Naive thymus-derived CD4-positive, alpha-beta T cell (primary cell): ENCODE data around the gene EMX2. TPM values are rescaled to one million over a fixed set of nuclear protein-coding genes. Genes with fewer than 3 reads are reported as not detected.

ENCODE experiments used
- ATAC-seq: fragments of 150-1000 bp; cut with Tn5 transposase; 2 replicates; pipeline ENCODE4 v1.10.0; 2021; ENCODE audit warnings: mild to moderate bottlenecking, moderate library complexity
- CTCF ChIA-PET: fragments of 350-600 bp; sonication (Branson Sonifier 250); formaldehyde crosslinking; loops from one replicate; lab custom pipeline; 2021; ENCODE audit warnings: antibody characterized with exemption; lab: Charles Lee
- POLR2A ChIA-PET: fragments of 350-600 bp; sonication (Branson Sonifier 250); formaldehyde crosslinking; loops from one replicate; lab custom pipeline; 2021; ENCODE audit warnings: antibody characterized with exemption, inconsistent platforms; lab: Charles Lee
- DNase-seq, 9 donors: peaks; one replicate each; pipeline versions ENCODE4 v3.0.0 to v3.0.0-alpha.2; 2020 to 2022; ENCODE audit warnings: mixed read lengths in 1 of 9
- H3K27ac ChIP-seq: one replicate; pipeline ENCODE4 v1.7.0; 2013; ENCODE audit warnings: mild to moderate bottlenecking, low read depth, low read length, moderate library complexity
- H3K27me3 ChIP-seq, 2 donors: one replicate each; pipeline ENCODE4 v1.7.0; 2013; ENCODE audit warnings: low read length in 2 of 2, mild to moderate bottlenecking in 2 of 2, moderate library complexity in 2 of 2; ENCODE audit not compliant: control insufficient read depth in 2 of 2, insufficient read depth in 2 of 2
- H3K36me3 ChIP-seq, 3 experiments: 1 replicate in 2 of 3; 2 replicates in 1 of 3; pipeline ENCODE4 v1.7.0; 2013; ENCODE audit warnings: low read length in 3 of 3, mild to moderate bottlenecking in 3 of 3, moderate library complexity in 1 of 3; ENCODE audit not compliant: insufficient read depth in 3 of 3, control insufficient read depth in 2 of 3
- H3K4me1 ChIP-seq, 2 donors: one replicate each; pipeline ENCODE4 v1.7.0; 2013; ENCODE audit warnings: low read length in 2 of 2, mild to moderate bottlenecking in 2 of 2, moderate library complexity in 1 of 2; ENCODE audit not compliant: control insufficient read depth in 2 of 2, insufficient read depth in 2 of 2
- H3K4me3 ChIP-seq: 2 replicates; pipeline ENCODE4 v1.7.0; 2013; ENCODE audit warnings: mild to moderate bottlenecking, low read length
- H3K9me3 ChIP-seq, 3 experiments: 1 replicate in 2 of 3; 2 replicates in 1 of 3; pipeline ENCODE4 v1.7.0; 2013; ENCODE audit warnings: low read length in 3 of 3; ENCODE audit not compliant: control insufficient read depth in 2 of 3
- H3K27ac Mint-ChIP-seq, 9 donors: one replicate each; pipeline ENCODE4 v1.8.0; 2020 to 2022; ENCODE audit warnings: mixed read lengths in 9 of 9, mild to moderate bottlenecking in 8 of 9, moderate library complexity in 5 of 9, inconsistent platforms in 2 of 9
- H3K27me3 Mint-ChIP-seq, 5 donors: one replicate each; pipeline ENCODE4 v1.8.0; 2021 to 2022; ENCODE audit warnings: mixed read lengths in 5 of 5, mild to moderate bottlenecking in 1 of 5
- H3K36me3 Mint-ChIP-seq, 5 donors: one replicate each; pipeline ENCODE4 v1.8.0; 2020 to 2022; ENCODE audit warnings: mixed read lengths in 5 of 5, mild to moderate bottlenecking in 3 of 5, inconsistent platforms in 1 of 5
- H3K4me1 Mint-ChIP-seq, 7 donors: one replicate each; pipeline ENCODE4 v1.8.0; 2020 to 2022; ENCODE audit warnings: mixed read lengths in 7 of 7, mild to moderate bottlenecking in 3 of 7, inconsistent platforms in 1 of 7
- H3K4me3 Mint-ChIP-seq, 10 donors: one replicate each; pipeline ENCODE4 v1.8.0; 2020 to 2022; ENCODE audit warnings: mild to moderate bottlenecking in 10 of 10, mixed read lengths in 10 of 10, moderate library complexity in 6 of 10, inconsistent platforms in 2 of 10
- H3K9me3 Mint-ChIP-seq, 11 donors: one replicate each; pipeline ENCODE4 v1.8.0; 2020 to 2022; ENCODE audit warnings: mixed read lengths in 11 of 11, mild to moderate bottlenecking in 4 of 11, inconsistent platforms in 1 of 11, moderate library complexity in 1 of 11
- intact Hi-C, 2 donors: fragments of 100-400 bp; cut with micrococcal nuclease; formaldehyde crosslinking; loops; one replicate each; pipeline ENCODE4 v1.15.1; 2023
- polyA plus RNA-seq, 2 donors: library from polyadenylated mRNA; unstranded; fragments of 300-500 nt; fragmentation: Illumina TruSeq; gene quantifications; one replicate each; pipeline ENCODE4 v1.2.3, GENCODE V29; 2021
- total RNA-seq, 6 experiments: library from RNA in 5 of 6; stranded (reverse) in 5 of 6; gene quantifications; 1 replicate in 5 of 6; 2 replicates in 1 of 6; pipeline ENCODE4 v1.2.3 and lab custom pipeline; 2021 to 2026

Gene EMX2
- total and polyA plus RNA-seq, 7 experiments from 2014 or later: not detected

DNA sequence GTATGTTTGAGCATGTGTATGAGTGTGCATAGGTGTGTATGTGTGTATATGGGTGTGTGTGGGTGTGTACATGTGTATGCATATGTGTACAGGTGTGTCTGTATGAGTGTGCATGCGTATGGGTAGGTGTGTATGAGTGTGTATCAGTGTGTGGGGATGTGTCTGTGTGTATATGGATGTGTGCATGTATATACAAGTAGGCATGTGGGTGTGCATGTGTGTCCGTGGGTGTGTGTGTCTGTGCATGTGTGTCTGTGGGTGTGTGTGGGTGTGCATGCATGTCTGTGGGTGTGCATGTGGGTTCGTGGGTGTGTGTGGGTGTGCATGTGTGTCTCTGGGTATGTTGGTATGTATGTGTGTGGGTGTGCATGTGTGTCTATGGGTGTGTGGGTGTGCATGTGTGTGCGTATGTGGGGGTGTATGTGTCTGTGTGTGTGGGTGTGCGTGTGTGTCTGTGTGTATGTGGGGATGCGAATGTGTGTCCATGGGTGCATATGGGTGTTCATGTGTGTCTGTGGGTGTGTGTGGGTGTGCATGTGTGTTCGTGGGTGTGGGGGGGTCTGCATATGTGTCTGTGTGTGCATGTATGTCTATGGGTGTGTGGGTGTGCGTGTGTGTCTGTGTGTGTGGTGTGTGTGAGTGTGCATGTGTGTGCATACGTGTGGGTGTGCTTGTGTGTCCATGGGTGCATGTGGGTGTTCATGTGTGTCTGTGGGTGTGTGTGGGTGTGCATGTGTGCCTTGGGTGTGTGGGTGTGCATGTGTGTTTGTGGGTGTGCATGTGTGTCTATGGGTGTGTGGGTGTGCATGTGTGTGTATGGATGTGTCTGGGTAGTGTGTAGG, 20.6 kb downstream of the EMX2 start:
- H3K4me1 ChIP-seq: no peaks in the 10 kb centered on the region
- intact Hi-C loops: no loop called here
- H3K4me1 Mint-ChIP-seq: no peaks in the 10 kb centered on the region
- ATAC-seq (peak; percentile 13), DNase-seq (no peak)
- H3K27ac Mint-ChIP-seq: no peak overlapping the region
- no peak overlapping the region for H3K4me3 Mint-ChIP-seq
- POLR2A ChIA-PET: no interaction called here
- no peaks in the 10 kb centered on the region for H3K36me3 ChIP-seq
- peaks cover 0 to 34% (median 22%) of the 10 kb centered on the region in 5 donors for H3K27me3 Mint-ChIP-seq
- no peaks in the 10 kb centered on the region for H3K9me3 ChIP-seq
- H3K36me3 Mint-ChIP-seq: no peaks in the 10 kb centered on the region
- CTCF ChIA-PET: no interaction called here
- no peak overlapping the region for H3K27ac ChIP-seq
- no peaks in the 10 kb centered on the region for H3K9me3 Mint-ChIP-seq
- no peaks in the 10 kb centered on the region for H3K27me3 ChIP-seq
- no peak overlapping the region for H3K4me3 ChIP-seq

DNA sequence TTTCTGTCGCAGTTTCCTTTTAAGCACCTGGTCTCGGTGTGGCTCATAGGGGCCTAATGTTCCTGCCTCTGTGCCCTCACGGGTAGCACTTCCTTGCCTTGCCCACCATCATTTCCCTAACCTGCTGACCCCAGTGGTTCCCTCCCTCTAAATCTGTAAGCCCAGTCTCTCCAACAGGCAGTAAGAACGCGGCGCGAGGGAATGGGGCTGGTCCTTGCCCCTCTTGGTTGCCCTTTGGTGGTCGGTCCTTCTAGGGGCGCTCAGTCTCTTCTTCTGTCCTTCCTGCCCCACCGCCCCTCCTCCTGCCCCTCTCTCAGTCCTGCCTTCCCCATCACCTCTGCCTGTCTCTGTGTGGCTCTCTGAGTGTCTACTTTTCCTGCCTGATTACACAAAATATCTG, 21.2 kb downstream of the EMX2 start:
- no peak for DNase-seq
- Histone ChIP-seq H3K27ac (no peak overlapping the region), H3K36me3 (no peaks in the 10 kb centered on the region), H3K9me3 (no peaks in the 10 kb centered on the region), H3K4me1 (no peaks in the 10 kb centered on the region), H3K4me3 (no peak overlapping the region), H3K27me3 (no peaks in the 10 kb centered on the region)
- Mint-ChIP-seq H3K9me3 (no peaks in the 10 kb centered on the region), H3K4me1 (no peaks in the 10 kb centered on the region), H3K27ac (no peak overlapping the region), H3K36me3 (no peaks in the 10 kb centered on the region), H3K4me3 (no peak overlapping the region), H3K27me3 (peaks cover 0 to 34% (median 17%) of the 10 kb centered on the region in 5 donors)
- intact Hi-C loops: no loop called here
- CTCF ChIA-PET: no interaction called here
- ATAC-seq: no peak
- POLR2A ChIA-PET: no interaction called here

DNA sequence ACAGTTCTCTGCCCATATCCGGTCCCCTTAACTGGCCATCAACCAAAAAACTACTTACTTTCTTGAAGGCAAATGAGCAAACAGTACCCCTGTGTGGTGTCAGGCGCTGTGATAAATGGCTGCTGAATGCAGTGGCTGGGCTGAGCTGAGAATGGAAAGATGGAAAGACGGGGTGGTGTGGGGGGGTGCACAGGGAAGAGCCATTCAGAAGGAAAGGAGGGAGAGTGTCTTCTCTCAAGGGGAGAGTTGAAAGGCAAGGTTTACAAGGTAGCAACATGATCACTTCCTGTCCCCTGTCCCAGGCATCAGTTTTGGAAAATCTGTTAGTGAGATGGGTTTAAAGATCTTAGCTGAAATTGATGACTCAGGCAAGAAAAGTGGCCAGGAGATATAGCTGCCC, 22.5 kb downstream of the EMX2 start:
- intact Hi-C loops: no loop called here
- CTCF ChIA-PET: no interaction called here
- no peak overlapping the region for H3K27ac Mint-ChIP-seq

DNA sequence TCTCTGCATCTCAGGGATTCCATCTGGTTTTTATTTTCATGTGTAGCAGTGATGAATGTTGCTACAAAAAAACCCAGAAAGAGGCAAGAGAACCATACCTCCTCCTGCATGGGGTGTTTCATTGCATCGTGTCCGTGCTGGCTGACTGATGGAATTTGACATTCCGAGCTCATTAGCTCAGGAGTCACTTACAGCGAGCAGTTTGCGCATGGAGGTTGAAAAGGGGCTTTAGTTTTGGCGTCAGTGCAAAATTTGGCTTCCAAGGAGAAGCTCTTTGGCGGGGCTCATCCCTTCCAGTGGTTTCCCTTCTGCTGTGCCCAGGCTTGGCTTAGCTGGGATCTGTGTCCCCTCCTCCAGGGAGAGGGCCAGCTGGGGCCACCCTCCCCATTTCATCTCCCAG, 25.8 kb downstream of the EMX2 start:
- Mint-ChIP-seq H3K4me3 (no peak overlapping the region), H3K27ac (no peak overlapping the region), H3K9me3 (peaks cover 0 to 5% (median 0%) of the 10 kb centered on the region in 11 donors), H3K27me3 (peaks cover 0 to 60% (median 35%) of the 10 kb centered on the region in 5 donors), H3K4me1 (peaks cover 0 to 2% (median 0%) of the 10 kb centered on the region in 7 donors), H3K36me3 (no peaks in the 10 kb centered on the region)
- Histone ChIP-seq H3K4me1 (no peaks in the 10 kb centered on the region), H3K27ac (no peak overlapping the region), H3K9me3 (no peaks in the 10 kb centered on the region), H3K27me3 (no peaks in the 10 kb centered on the region), H3K4me3 (no peak overlapping the region), H3K36me3 (no peaks in the 10 kb centered on the region)
- ATAC-seq (no peak), DNase-seq (no peak)
- CTCF ChIA-PET: no interaction called here
- intact Hi-C loops: no loop called here
- POLR2A ChIA-PET: no interaction called here

More for the DNA sequence above, 22.5 kb downstream of the EMX2 start:
- Histone ChIP-seq H3K27me3 (no peaks in the 10 kb centered on the region), H3K4me1 (no peaks in the 10 kb centered on the region), H3K4me3 (no peak overlapping the region), H3K9me3 (no peaks in the 10 kb centered on the region), H3K36me3 (no peaks in the 10 kb centered on the region), H3K27ac (no peak overlapping the region)
- Mint-ChIP-seq H3K36me3 (no peaks in the 10 kb centered on the region), H3K4me1 (peaks cover 0 to 2% (median 0%) of the 10 kb centered on the region in 7 donors), H3K9me3 (no peaks in the 10 kb centered on the region), H3K4me3 (no peak overlapping the region), H3K27me3 (peaks cover 0 to 38% (median 15%) of the 10 kb centered on the region in 5 donors)
- DNase-seq: no peak
- POLR2A ChIA-PET: no interaction called here
- no peak for ATAC-seq

DNA sequence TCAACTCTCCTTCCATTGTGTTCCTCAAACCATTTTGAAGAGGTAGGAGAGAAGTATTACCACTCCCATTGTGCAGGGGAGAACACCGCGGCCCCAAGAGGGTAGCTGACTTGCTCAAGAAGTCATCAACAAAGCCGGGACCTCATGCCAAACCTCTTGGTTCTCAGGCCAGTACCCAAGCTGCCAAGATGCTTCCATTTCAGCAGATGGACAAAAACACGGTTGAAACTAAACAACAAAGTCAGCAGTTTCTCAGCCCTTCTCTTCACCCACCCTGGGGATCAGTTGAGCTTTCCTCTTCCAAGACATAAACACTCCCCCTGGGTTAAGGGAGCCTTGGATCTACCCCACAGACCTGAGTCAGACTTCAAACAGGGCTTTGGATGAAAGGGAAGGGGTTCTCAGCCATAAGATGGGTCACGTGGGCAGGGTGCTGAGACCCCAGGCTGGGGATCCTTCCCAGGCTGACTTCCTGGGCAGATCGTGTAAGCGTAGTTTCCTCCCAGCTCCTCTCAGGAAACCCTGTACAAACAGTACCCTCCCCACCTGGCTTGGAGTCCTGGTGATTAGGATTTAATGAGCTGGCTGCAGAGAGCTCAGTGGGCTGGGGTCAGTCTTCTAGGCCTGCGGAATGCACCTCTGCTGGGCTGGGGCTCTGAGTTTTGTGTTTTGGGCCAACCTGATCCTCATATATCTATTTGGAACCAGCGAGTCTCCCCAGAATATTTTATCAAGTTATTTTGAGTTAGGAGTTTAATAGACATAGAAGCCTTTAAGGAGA, 27.3 kb downstream of the EMX2 start:
- DNase-seq (no peak), ATAC-seq (no peak)
- Mint-ChIP-seq H3K27ac (no peak overlapping the region), H3K36me3 (no peaks in the 10 kb centered on the region), H3K4me1 (peaks cover 0 to 2% (median 0%) of the 10 kb centered on the region in 7 donors), H3K4me3 (no peak overlapping the region), H3K27me3 (peaks cover 5 to 59% (median 29%) of the 10 kb centered on the region in 5 donors), H3K9me3 (peaks cover 0 to 5% (median 0%) of the 10 kb centered on the region in 11 donors)
- Histone ChIP-seq H3K9me3 (no peaks in the 10 kb centered on the region), H3K4me3 (no peak overlapping the region), H3K27me3 (no peaks in the 10 kb centered on the region), H3K36me3 (no peaks in the 10 kb centered on the region), H3K27ac (no peak overlapping the region), H3K4me1 (no peaks in the 10 kb centered on the region)
- POLR2A ChIA-PET: no interaction called here
- intact Hi-C loops: no loop called here
- CTCF ChIA-PET: no interaction called here

DNA sequence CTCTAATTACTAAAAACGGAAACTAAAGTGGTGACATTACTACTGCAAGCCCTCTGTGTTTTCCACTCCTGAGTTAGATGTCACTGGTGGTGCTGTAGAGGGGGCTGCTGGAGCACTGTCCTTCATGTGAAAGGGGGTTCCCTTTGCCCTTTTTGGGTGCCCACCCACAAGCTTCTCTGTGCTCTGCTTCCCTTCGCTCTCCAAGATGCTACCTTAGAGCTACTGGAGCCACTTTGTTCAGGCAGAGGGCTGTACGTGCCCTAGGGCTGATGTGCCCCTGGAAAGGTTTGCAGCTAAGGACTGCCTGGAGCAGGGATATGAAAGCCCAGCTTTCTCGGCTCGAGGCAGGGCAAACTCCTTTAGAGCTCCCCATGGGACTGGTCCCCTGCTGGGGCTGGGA, 28.3 kb downstream of the EMX2 start:
- ATAC-seq: no peak
- Histone ChIP-seq H3K4me3 (no peak overlapping the region), H3K27ac (no peak overlapping the region), H3K27me3 (no peaks in the 10 kb centered on the region), H3K9me3 (no peaks in the 10 kb centered on the region), H3K36me3 (no peaks in the 10 kb centered on the region), H3K4me1 (no peaks in the 10 kb centered on the region)
- Mint-ChIP-seq H3K9me3 (peaks cover 0 to 5% (median 0%) of the 10 kb centered on the region in 11 donors), H3K27ac (no peak overlapping the region), H3K4me1 (peaks cover 0 to 2% (median 0%) of the 10 kb centered on the region in 7 donors), H3K27me3 (peaks cover 8 to 61% (median 33%) of the 10 kb centered on the region in 5 donors), H3K4me3 (no peak overlapping the region), H3K36me3 (no peaks in the 10 kb centered on the region)
- DNase-seq: no peak
- ChIA-PET POLR2A (no interaction called here), CTCF (no interaction called here)
- intact Hi-C loops: no loop called here
